Measurements from ENCODE around the gene CHPF.

DNA sequence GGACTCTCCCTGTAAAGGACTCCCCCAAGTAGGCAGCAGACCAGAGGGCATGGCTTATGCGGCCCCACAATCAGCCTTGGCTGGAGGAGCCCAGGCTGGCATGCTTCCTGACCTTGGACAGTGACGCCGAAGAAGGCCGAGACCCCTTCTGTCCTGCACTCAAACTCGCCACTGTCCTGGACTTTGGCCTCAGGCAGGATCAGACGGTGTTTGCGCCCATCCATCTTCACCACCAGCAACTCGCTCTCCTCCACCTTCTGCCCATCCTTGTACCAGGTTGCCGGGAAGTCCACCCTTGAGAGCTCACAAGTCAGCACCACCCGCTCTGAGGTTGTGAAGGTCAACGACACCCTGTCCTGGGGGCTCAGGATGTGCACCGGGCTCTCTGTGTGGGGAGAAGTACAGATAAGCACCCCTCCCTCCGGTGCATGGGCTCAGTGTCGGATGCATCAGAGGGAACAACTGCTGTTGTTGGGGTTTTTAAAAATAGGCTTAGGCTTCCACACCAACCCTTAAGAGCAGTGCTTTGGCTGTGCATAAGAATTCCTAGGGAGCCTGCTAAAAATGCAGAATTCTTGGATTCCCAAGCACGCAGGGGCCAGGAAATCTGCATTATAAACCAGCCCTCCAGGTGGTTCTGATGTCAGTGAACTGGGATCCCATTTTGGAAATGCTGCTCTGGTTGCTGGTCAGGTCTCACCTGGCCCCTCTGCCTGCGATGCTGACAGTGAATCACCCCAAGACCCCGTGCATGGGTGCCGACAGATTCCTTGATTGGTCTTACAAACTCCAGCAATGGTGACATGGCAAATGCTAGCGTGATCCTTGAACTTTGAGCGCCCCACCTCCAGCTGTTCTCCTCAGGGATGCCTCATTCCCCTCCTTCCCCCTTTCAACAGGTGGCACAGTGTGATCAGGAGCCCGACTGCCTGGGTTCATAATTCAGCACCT, 21.8 kb upstream of the CHPF start:
- TF ChIP-seq, protein P1, sequence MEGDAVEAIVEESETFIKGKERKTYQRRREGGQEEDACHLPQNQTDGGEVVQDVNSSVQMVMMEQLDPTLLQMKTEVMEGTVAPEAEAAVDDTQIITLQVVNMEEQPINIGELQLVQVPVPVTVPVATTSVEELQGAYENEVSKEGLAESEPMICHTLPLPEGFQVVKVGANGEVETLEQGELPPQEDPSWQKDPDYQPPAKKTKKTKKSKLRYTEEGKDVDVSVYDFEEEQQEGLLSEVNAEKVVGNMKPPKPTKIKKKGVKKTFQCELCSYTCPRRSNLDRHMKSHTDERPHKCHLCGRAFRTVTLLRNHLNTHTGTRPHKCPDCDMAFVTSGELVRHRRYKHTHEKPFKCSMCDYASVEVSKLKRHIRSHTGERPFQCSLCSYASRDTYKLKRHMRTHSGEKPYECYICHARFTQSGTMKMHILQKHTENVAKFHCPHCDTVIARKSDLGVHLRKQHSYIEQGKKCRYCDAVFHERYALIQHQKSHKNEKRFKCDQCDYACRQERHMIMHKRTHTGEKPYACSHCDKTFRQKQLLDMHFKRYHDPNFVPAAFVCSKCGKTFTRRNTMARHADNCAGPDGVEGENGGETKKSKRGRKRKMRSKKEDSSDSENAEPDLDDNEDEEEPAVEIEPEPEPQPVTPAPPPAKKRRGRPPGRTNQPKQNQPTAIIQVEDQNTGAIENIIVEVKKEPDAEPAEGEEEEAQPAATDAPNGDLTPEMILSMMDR (IDR thresholded peaks at IDR 0.05) = no peak
- TF ChIP-seq POLR2A (IDR thresholded peaks at IDR 0.05) = no peak

Measured in upper lobe of left lung (tissue), 4 donors.